A375 (cell line): ENCODE measurements around the gene ACTC1. TPM values are rescaled to one million over a fixed set of nuclear protein-coding genes. Genes with fewer than 3 reads are reported as not detected.

Experiments
- total RNA-seq: library from RNA; depleted of rRNA; stranded (reverse); fragments of >200 nt; shearing (Covaris generic); gene quantifications from 2 replicates; pipeline ENCODE4 v1.2.3, GENCODE V29; 2014; rRNA removed

ACTC1 gene
- not detected in 2 replicates for total RNA-seq

DNA sequence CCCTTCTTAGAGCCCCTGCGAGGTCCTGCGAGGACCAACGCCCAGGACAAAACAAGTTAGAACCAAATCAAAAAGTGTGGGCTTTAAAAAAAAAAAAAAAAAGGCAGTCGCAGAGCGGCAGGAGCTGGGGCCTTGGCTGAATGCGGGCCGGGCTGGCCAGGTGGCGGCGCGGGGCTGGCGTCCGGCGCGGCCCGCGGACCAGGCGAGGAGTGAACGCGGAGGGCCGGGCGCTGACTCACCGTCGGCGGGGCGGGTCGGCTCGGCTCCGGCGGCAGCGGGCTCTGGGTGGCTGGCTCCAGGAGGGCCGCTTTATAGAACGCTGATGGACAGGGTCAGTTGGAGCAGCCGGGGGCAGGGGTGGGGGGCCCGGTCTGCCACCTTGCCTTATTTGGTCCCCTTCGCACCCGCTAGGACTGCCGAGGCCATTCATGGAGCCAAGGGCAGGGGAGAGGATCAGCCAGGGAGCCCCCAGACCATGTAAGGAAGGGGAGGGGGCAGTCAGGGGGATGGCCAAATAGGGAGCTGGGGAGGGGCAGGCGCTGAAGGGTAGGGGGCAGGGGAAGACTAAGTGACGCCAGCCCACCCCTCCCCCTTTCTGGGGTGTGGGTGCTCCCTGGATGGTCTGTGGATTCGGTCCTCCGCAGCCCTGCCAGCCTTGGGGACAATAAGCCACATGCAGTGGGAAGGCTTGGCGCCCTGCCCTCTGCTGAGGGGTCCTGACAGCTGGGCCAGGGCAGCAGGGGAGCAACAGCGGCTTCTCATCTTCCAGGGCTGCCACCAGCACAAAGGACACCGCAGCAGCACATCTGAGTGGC, at the start of gene ACTC1:
ACTC1 (minus strand) TSS at position 283 of the 815 bp plus-strand sequence. CDS start 741 bp downstream, outside the sequence.

DNA sequence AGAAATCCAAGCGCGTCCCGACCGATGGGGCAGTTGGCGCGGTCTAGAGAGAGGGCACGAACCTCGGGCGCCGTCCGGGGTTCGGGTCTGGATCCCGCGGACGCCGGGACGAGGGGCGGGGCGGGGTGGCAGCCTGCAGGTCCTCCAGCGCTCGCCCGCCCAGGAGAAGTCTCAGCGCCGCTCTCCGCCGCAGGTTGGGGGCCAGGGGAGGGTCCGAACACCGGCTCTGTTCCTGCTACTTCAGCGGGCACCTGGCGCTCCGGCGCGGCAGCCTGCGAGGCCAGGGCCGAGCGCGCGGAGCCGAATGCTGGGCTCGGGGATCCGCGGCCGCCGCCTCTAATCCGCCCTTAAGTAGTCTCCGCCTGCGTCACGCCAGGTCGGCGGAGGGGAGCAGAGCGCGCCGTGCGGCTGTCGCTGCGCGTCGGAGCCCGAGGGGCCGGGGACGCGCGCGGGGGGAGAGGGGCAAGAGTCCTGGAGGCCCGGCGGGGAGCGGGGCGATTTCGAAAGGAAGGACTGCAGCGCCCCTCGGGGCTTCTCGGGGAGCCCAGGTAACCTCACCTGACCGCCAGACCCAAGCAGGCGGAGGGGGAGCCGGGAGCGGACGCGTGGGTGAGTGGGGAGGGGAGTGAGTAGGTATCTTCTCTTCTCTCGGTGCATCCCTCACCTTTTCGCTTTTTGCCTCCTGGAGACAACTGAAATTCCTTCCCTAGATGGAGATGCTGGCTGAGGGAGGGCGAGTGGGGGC, 40.5 kb downstream of the ACTC1 start, which contains the start of gene GJD2:
GJD2 (minus strand) TSS at position 325 of the 745 bp plus-strand sequence. CDS start 510 bp downstream, outside the sequence.

Other genes starting within 250 kb of the ACTC1 start
- 44.9 and 54.6 TPM in 2 replicates for gene GOLGA8B, start 211.9 kb downstream of the ACTC1 start, total RNA-seq
- gene GJD2, start 40.6 kb downstream of the ACTC1 start, total RNA-seq, result not detected in 2 replicates
- gene AQR, start 174.2 kb upstream of the ACTC1 start, total RNA-seq, result 19.7 and 23.5 TPM in 2 replicates
- gene ZNF770, start 192.7 kb upstream of the ACTC1 start, total RNA-seq, result 15.4 and 16.4 TPM in 2 replicates